HCT116 (cell line): ENCODE measurements around the gene SPSB1.

ENCODE experiments used
- CTCF ChIP-seq, 3 experiments: fragments of 200-600 bp in 1 of 3; sonication (generic) in 1 of 3; IDR thresholded peaks in 2 of 3; conservative IDR thresholded peaks in 1 of 3; 2 replicates each; pipeline ENCODE4 v1.5.1; 2012 to 2017; ENCODE audit warnings: low read depth in 2 of 3, low read length in 2 of 3, antibody characterized with exemption in 1 of 3, borderline replicate concordance in 1 of 3, control low read depth in 1 of 3, mild to moderate bottlenecking in 1 of 3, mixed read lengths in 1 of 3, mixed run types in 1 of 3, moderate library complexity in 1 of 3; ENCODE audit not compliant: insufficient read depth in 1 of 3
- EZH2 ChIP-seq: fragments of 200-600 bp; sonication (generic); IDR thresholded peaks from 2 replicates; pipeline ENCODE4 v1.6.1; 2017; ENCODE audit warnings: antibody characterized with exemption, mixed run types
- FOSL1 ChIP-seq: IDR thresholded peaks from 2 replicates; pipeline ENCODE4 v1.6.1; 2012; ENCODE audit warnings: low read depth
- POLR2A ChIP-seq: IDR thresholded peaks from 2 replicates; pipeline ENCODE4 v1.7.0; 2011; ENCODE audit warnings: borderline replicate concordance; ENCODE audit not compliant: insufficient read depth, insufficient read length; ENCODE audit errors: extremely low read depth
- POLR2AphosphoS5 ChIP-seq: IDR thresholded peaks from 2 replicates; pipeline ENCODE4 v1.6.1; 2011; ENCODE audit warnings: mild to moderate bottlenecking, low read depth, low read length, moderate library complexity
- RAD21 ChIP-seq: IDR thresholded peaks from 2 replicates; pipeline ENCODE4 v1.6.1; 2012; ENCODE audit warnings: low read depth, mild to moderate bottlenecking
- SP1 ChIP-seq: IDR thresholded peaks from 2 replicates; pipeline ENCODE4 v1.6.1; 2012; ENCODE audit warnings: low read depth
- ZFX ChIP-seq: fragments of 450-650 bp; IDR thresholded peaks from 2 replicates; pipeline ENCODE4 v1.6.1; 2017

- TF ChIP-seq EZH2: no peak
- no peak for TF ChIP-seq CTCF (IDR thresholded peaks at IDR 0.05 in 2 of 3, conservative IDR thresholded peaks at IDR 0.05 in 1 of 3; ENCODE audit: borderline replicate concordance in 1 of 3, insufficient read depth in 1 of 3, low read depth in 2 of 3, low read length in 2 of 3)
- TF ChIP-seq SP1: no peak
- no peak for TF ChIP-seq RAD21
- TF ChIP-seq POLR2AphosphoS5: no peak
- no peak for TF ChIP-seq FOSL1
- TF ChIP-seq ZFX: no peak
- no peak for TF ChIP-seq POLR2A
Observed at GRCh38 chr1:9279172-9279840, 13.4 kb upstream of the SPSB1 start.
